GM23338 (cell line): ENCODE results near the gene DAD1. TPM values are rescaled to one million over a fixed set of nuclear protein-coding genes. Genes with fewer than 3 reads are reported as not detected.

Experiments used
- ATAC-seq: fragments of 200-7000 bp; cut with Tn5 transposase; 3 replicates; pipeline ENCODE4 v1.9.1; 2020
- DNase-seq: peaks from one replicate; pipeline ENCODE4 v3.0.0-alpha.2; 2015; ENCODE audit warnings: low spot score
- H2AFZ ChIP-seq: fragments of 200-600 bp; sonication (generic); 2 replicates; pipeline ENCODE4 v1.8.0; 2016; ENCODE audit warnings: antibody characterized with exemption, mild to moderate bottlenecking, moderate library complexity
- H3F3A ChIP-seq: fragments of 200-600 bp; sonication (generic); replicated peaks from 2 replicates; pipeline ENCODE4 v1.8.0; 2017; ENCODE audit warnings: antibody characterized with exemption, mixed run types, low read depth
- H3K27ac ChIP-seq: fragments of 200-600 bp; sonication (generic); 2 replicates; pipeline ENCODE4 v1.6.1; 2016; ENCODE audit warnings: low read depth
- H3K27me3 ChIP-seq: fragments of 200-600 bp; sonication (generic); 2 replicates; pipeline ENCODE4 v1.8.0; 2016; ENCODE audit warnings: mild to moderate bottlenecking, mixed run types, moderate library complexity; ENCODE audit not compliant: insufficient read depth
- H3K36me3 ChIP-seq: fragments of 200-600 bp; sonication (generic); 2 replicates; pipeline ENCODE4 v1.8.0; 2016; ENCODE audit warnings: mild to moderate bottlenecking; ENCODE audit not compliant: insufficient read depth
- H3K4me1 ChIP-seq: fragments of 200-600 bp; sonication (generic); 2 replicates; pipeline ENCODE4 v1.8.0; 2016; ENCODE audit warnings: mild to moderate bottlenecking, moderate library complexity; ENCODE audit not compliant: insufficient read depth
- H3K4me2 ChIP-seq: fragments of 200-600 bp; sonication (generic); 2 replicates; pipeline ENCODE4 v1.7.1; 2017; ENCODE audit warnings: mixed run types
- H3K4me3 ChIP-seq: fragments of 200-600 bp; sonication (generic); 2 replicates; pipeline ENCODE4 v1.6.1; 2016; ENCODE audit warnings: mixed run types
- H3K79me2 ChIP-seq: fragments of 200-600 bp; sonication (generic); replicated peaks from 2 replicates; pipeline ENCODE4 v1.8.0; 2017; ENCODE audit warnings: mild to moderate bottlenecking; ENCODE audit not compliant: insufficient read depth
- H3K9me2 ChIP-seq: fragments of 200-600 bp; sonication (generic); 2 replicates; pipeline ENCODE4 v1.8.0; 2017; ENCODE audit not compliant: insufficient read depth
- H4K20me1 ChIP-seq: fragments of 200-600 bp; sonication (generic); replicated peaks from 2 replicates; pipeline ENCODE4 v1.8.0; 2017; ENCODE audit warnings: mild to moderate bottlenecking; ENCODE audit not compliant: insufficient read depth
- H3K27ac Mint-ChIP-seq: 2 replicates; pipeline ENCODE4 v1.8.0; 2020; ENCODE audit warnings: inconsistent platforms, mild to moderate bottlenecking, moderate library complexity, mixed read lengths
- H3K27me3 Mint-ChIP-seq: 3 replicates; pipeline ENCODE4 v1.8.0; 2022; ENCODE audit warnings: low read depth, mild to moderate bottlenecking, moderate library complexity, mixed read lengths, inconsistent platforms; ENCODE audit not compliant: insufficient read depth, poor library complexity
- H3K36me3 Mint-ChIP-seq: 3 replicates; pipeline ENCODE4 v1.8.0; 2021; ENCODE audit warnings: low read depth, mild to moderate bottlenecking, inconsistent platforms, moderate library complexity, mixed read lengths
- H3K4me1 Mint-ChIP-seq: 3 replicates; pipeline ENCODE4 v1.8.0; 2020; ENCODE audit warnings: mild to moderate bottlenecking, inconsistent platforms, mixed read lengths
- H3K4me3 Mint-ChIP-seq: 3 replicates; pipeline ENCODE4 v1.8.0; 2021; ENCODE audit warnings: moderate library complexity, mild to moderate bottlenecking, inconsistent platforms, mixed read lengths
- H3K9me3 Mint-ChIP-seq: 3 replicates; pipeline ENCODE4 v1.8.0; 2020; ENCODE audit warnings: moderate library complexity, mild to moderate bottlenecking, inconsistent platforms, mixed read lengths
- CREB1 ChIP-seq: fragments of 250-450 bp; sonication (Bioruptor Pico); IDR thresholded peaks from 2 replicates; pipeline ENCODE4 v1.5.0; 2020; ENCODE audit warnings: low read depth, mild to moderate bottlenecking, moderate library complexity
- ETS1 ChIP-seq: IDR thresholded peaks from 2 replicates; pipeline ENCODE4 v1.6.1; 2016; ENCODE audit warnings: antibody characterized with exemption
- EZH2 ChIP-seq: fragments of 200-600 bp; sonication (generic); IDR thresholded peaks from one replicate; pipeline ENCODE4 v1.8.0; 2017; ENCODE audit warnings: antibody characterized with exemption, mild to moderate bottlenecking, low read depth; ENCODE audit not compliant: unreplicated experiment
- EZH2phosphoT487 ChIP-seq: fragments of 200-600 bp; sonication (generic); IDR thresholded peaks from one replicate; pipeline ENCODE4 v1.8.1; 2018; ENCODE audit warnings: antibody characterized with exemption; ENCODE audit not compliant: unreplicated experiment
- JUNB ChIP-seq: IDR thresholded peaks from one replicate; pipeline ENCODE4 v1.6.1; 2016; ENCODE audit warnings: antibody characterized with exemption; ENCODE audit not compliant: unreplicated experiment
- STAT1 ChIP-seq: IDR thresholded peaks from one replicate; pipeline ENCODE4 v1.6.1; 2016; ENCODE audit warnings: antibody characterized with exemption; ENCODE audit not compliant: unreplicated experiment
- ZNF114 ChIP-seq: fragments of 250-450 bp; sonication (Bioruptor Pico); IDR thresholded peaks from 2 replicates; pipeline ENCODE4 v1.5.0; 2020; ENCODE audit warnings: mild to moderate bottlenecking, moderate library complexity
- ZNF331 ChIP-seq: fragments of 250-450 bp; sonication (Bioruptor Pico); IDR thresholded peaks from 2 replicates; pipeline ENCODE4 v1.5.0; 2020; ENCODE audit warnings: low read depth, mild to moderate bottlenecking, moderate library complexity
- ZNF462 ChIP-seq: fragments of 250-450 bp; sonication (Bioruptor Pico); IDR thresholded peaks from 2 replicates; pipeline ENCODE4 v1.5.0; 2020; ENCODE audit warnings: mild to moderate bottlenecking, moderate library complexity
- polyA plus RNA-seq: library from polyadenylated mRNA; unstranded; fragments of >200 nt; fragmentation: Nextera tagmentation; extraction: Ambion mirVana; gene quantifications from 2 replicates; pipeline ENCODE4 v1.2.1, GENCODE V29; 2016
- total RNA-seq: library from RNA; depleted of rRNA; stranded (reverse); fragments of >200 nt; shearing (Covaris generic); gene quantifications from 2 replicates; pipeline ENCODE4 v1.2.3, GENCODE V29; 2014
- TF ChIP-seq, protein P1 (sequence below), 2 experiments: fragments of 200-600 bp in 1 of 2; sonication (generic) in 1 of 2; conservative IDR thresholded peaks; 2 replicates each; pipeline versions ENCODE4 v1.5.1 to v1.6.1; 2016 to 2017; ENCODE audit warnings: antibody characterized with exemption in 2 of 2, low read depth in 2 of 2, mild to moderate bottlenecking in 2 of 2, moderate library complexity in 1 of 2
- TF ChIP-seq, protein P2 (sequence below): IDR thresholded peaks from one replicate; pipeline ENCODE4 v1.6.1; 2018; ENCODE audit warnings: antibody characterized with exemption; ENCODE audit not compliant: unreplicated experiment

DAD1 gene
- total and polyA plus RNA-seq, 2 experiments from 2014 or later, result 180 to 252 TPM

- TF ChIP-seq ZNF462 (CRISPR knock-in tag) (no peak), JUNB (no peak), EZH2phosphoT487 (no peak), STAT1 (no peak), EZH2 (no peak), CREB1 (CRISPR knock-in tag) (no peak)
Observed at GRCh38 chr14:22533057-22533704, 55.8 kb downstream of the DAD1 start (continued).

- Histone ChIP-seq H4K20me1 (no peaks in the 10 kb centered on the region), H3K4me3 (no peak overlapping the region), H3K27ac (no peak overlapping the region), H3K36me3 (no peaks in the 10 kb centered on the region), H3K4me1 (no peaks in the 10 kb centered on the region), H3K9me2 (0 out of 2 replicates have a peak, but pooled peaks cover 3% of the 10 kb centered on the region), H3K4me2 (no peak overlapping the region), H3K79me2 (no peaks in the 10 kb centered on the region), H3F3A (no peaks in the 10 kb centered on the region), H2AFZ (0 out of 2 replicates have a peak overlapping the region, but pooled peaks have one; percentile 28), H3K27me3 (no peaks in the 10 kb centered on the region)
- peaks cover 2% of the 10 kb centered on the region for H3K27me3 Mint-ChIP-seq
- H3K27ac Mint-ChIP-seq, result no peak overlapping the region
- TF ChIP-seq, protein P1, sequence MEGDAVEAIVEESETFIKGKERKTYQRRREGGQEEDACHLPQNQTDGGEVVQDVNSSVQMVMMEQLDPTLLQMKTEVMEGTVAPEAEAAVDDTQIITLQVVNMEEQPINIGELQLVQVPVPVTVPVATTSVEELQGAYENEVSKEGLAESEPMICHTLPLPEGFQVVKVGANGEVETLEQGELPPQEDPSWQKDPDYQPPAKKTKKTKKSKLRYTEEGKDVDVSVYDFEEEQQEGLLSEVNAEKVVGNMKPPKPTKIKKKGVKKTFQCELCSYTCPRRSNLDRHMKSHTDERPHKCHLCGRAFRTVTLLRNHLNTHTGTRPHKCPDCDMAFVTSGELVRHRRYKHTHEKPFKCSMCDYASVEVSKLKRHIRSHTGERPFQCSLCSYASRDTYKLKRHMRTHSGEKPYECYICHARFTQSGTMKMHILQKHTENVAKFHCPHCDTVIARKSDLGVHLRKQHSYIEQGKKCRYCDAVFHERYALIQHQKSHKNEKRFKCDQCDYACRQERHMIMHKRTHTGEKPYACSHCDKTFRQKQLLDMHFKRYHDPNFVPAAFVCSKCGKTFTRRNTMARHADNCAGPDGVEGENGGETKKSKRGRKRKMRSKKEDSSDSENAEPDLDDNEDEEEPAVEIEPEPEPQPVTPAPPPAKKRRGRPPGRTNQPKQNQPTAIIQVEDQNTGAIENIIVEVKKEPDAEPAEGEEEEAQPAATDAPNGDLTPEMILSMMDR (conservative IDR thresholded peaks at IDR 0.05; ENCODE audit: low read depth in 2 of 2), result no peak
- TF ChIP-seq EZH2phosphoT487, result no peak
- TF ChIP-seq ZNF331, result no peak
- TF ChIP-seq, protein P2, sequence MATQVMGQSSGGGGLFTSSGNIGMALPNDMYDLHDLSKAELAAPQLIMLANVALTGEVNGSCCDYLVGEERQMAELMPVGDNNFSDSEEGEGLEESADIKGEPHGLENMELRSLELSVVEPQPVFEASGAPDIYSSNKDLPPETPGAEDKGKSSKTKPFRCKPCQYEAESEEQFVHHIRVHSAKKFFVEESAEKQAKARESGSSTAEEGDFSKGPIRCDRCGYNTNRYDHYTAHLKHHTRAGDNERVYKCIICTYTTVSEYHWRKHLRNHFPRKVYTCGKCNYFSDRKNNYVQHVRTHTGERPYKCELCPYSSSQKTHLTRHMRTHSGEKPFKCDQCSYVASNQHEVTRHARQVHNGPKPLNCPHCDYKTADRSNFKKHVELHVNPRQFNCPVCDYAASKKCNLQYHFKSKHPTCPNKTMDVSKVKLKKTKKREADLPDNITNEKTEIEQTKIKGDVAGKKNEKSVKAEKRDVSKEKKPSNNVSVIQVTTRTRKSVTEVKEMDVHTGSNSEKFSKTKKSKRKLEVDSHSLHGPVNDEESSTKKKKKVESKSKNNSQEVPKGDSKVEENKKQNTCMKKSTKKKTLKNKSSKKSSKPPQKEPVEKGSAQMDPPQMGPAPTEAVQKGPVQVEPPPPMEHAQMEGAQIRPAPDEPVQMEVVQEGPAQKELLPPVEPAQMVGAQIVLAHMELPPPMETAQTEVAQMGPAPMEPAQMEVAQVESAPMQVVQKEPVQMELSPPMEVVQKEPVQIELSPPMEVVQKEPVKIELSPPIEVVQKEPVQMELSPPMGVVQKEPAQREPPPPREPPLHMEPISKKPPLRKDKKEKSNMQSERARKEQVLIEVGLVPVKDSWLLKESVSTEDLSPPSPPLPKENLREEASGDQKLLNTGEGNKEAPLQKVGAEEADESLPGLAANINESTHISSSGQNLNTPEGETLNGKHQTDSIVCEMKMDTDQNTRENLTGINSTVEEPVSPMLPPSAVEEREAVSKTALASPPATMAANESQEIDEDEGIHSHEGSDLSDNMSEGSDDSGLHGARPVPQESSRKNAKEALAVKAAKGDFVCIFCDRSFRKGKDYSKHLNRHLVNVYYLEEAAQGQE, result no peak
- TF ChIP-seq JUNB, result no peak
- TF ChIP-seq ETS1, result no peak
- TF ChIP-seq ZNF114 (CRISPR knock-in tag), result no peak
- no peaks in the 10 kb centered on the region for H3K36me3 Mint-ChIP-seq
- no peaks in the 10 kb centered on the region for H3K4me1 Mint-ChIP-seq
- no peaks in the 10 kb centered on the region for H3K9me3 Mint-ChIP-seq
- no peak overlapping the region for H3K4me3 Mint-ChIP-seq
- DNase-seq (no peak), ATAC-seq (no peak)
Observed at GRCh38 chr14:22532345-22533056, 56.5 kb downstream of the DAD1 start.
